ENCODE measurements around the gene NOM1.

- TF ChIP-seq CTCF (IDR thresholded peaks at IDR 0.05) (no peak), MAX (IDR thresholded peaks at IDR 0.05) (no peak), SREBF2 (IDR thresholded peaks at IDR 0.05) (no peak), CHD2 (IDR thresholded peaks at IDR 0.05; ENCODE audit: low read length, partially characterized antibody) (no peak), EP300 (IDR thresholded peaks at IDR 0.05) (no peak)
These were observed 13.4 kb downstream of the NOM1 start for GRCh38 chr7:156962897-156963296.

All from A549 (cell line).